Activated CD8-positive, alpha-beta memory T cell treated with anti-CD3 and anti-CD28 coated beads for 4 hours (primary cell): ENCODE results near the gene HECTD4.

Experiments
- DNase-seq, 2 donors: peaks; one replicate each; pipeline ENCODE4 v3.0.0-alpha.2; 2020; ENCODE audit warnings: low read depth in 2 of 2

The HECTD4 gene

DNA sequence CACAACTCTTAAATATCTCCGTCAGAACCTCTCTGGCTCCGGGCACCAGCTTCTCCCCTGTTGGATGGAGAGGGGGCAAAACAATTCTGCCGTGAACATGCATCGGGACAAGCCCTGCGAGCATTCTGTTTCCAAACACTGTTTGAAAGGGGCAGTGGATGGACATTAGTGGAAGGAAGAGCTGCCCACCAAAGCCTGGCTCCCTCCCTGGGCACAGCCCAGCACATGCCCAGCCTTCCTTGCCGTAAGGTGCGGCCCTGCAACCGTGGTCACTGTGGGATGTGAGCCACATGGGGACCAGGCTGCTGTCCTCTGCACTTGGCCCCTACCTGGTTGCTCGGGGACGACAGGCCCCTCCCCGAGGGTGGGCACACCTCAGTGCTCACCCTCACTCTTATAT lies 202.9 kb downstream of the HECTD4 start:
- no peak for DNase-seq

DNA sequence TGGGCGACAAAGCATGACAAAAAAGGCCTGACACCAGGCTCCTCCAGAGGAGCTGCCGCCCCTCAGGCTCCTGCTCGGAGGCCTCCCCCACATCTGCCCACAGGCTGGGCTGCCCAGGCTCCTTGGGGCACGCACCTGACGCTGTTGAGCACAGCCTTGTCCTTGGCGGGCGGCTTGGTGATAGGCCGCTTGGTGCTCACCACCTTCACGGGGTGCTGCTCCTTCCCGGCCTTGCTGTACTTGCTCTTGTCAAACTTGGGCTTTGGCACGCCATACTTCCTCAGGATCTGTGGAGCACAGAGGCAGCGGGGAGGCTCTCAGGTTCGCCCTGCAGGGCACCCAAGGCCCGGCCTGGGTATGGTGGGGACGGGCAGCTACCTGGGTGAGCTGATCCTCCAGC lies 203.4 kb downstream of the HECTD4 start:
- no peak for DNase-seq

DNA sequence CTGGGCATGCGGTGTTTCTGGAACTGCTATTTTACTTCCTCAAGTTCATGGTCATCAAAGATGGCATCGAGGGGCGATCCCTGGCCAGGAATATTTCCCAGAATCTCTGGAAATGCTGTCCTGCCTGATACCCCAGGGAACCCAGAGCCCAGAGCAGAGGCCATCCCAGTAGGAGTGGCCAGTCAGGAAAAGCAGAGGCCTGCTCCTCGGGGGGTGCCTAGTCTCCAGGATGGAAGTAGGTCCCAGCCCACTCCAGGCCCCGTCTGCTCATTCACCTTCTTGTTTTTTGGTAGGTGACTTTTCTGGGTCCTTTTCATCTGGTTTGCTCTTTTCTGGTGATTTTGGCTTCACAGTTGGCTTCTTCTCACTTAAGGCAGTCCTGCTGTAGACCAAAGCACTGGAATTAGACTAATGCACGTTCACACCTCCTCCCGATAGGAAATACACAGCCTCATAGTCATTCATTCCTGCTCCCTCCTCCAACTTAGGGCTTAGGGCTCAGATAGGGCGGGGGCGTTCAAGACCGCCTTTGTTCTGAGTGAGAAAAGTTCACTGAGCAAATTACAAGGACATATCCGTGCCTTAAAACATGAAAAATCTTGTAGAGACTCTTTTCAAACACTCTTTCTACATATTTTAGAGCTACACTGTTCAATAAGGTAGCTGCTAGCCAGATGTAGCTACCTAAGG lies 205.8 kb downstream of the HECTD4 start:
- DNase-seq = no peak

DNA sequence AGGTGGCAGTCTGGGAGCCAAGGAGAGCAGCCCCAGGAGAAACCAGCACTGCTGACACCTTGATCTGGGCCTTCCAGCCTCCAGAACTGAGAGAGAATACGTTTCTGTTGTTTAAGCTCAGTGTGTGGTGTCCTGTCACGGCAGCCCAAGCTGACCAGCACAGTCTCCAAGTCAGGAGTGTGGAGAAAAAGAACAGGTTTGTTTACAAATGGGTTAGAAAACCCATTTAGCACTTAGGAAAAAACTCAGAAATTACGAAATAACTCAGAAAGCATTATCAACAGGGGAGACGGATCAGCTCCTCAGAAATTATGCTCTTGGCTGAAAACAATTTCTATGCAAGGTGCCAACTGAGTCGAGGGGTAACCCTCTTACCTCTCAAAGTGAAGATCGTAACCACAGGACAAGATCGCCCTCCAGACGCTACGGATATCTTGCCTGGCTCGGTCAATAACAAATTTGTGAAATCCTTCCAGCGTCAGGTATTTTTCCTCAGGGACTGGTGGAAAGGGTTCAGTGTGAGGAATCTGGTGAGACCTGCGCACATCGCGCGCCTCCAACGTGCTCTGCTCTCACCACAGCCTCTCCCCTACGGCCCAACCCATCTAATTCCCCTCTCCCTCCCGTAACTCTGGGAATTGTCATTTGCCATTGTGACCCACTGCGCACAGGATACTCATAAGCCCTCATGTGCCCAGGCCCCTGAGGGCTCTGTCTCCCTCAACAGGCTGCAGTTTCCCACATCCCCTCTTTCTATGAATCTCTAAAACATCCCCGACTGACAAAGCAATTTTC lies 206.7 kb downstream of the HECTD4 start:
- DNase-seq = no peak

DNA sequence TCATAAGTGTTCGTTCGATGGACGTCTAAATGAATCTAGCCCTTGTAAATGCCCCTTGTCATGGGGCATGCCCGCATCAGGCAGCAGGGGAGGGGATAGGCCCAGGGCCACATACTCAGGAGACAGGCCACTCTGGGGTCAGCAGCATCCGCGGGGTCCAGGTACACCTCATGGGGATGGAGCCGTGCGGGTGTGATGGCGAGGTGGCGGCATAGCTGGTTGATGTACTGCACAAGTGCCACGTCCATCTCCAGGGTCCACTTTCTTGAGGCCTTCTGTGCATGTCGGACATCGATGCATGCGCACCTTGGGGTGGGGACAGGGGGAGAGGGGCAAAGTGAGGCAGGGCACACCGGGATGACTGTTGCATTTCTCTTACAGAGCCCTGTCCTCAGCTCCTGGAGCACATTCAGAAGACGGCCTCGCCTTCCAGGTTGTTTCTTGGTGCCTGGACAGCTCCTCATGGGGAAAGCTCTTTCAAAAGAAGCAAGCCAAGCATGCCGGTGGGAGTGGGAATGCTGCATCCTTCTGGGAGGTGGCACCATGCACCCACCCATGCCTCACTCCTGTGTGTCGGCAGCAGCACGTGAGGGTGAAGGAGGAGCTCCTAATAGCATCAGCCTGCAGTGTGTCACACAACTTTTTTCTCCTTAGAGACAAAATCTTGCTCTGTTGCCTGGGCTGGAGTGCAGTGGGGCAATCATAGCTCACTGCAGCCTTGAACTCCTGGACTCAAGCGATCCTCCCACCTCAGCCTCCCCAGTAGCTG lies 209.5 kb downstream of the HECTD4 start:
- DNase-seq = no peak

DNA sequence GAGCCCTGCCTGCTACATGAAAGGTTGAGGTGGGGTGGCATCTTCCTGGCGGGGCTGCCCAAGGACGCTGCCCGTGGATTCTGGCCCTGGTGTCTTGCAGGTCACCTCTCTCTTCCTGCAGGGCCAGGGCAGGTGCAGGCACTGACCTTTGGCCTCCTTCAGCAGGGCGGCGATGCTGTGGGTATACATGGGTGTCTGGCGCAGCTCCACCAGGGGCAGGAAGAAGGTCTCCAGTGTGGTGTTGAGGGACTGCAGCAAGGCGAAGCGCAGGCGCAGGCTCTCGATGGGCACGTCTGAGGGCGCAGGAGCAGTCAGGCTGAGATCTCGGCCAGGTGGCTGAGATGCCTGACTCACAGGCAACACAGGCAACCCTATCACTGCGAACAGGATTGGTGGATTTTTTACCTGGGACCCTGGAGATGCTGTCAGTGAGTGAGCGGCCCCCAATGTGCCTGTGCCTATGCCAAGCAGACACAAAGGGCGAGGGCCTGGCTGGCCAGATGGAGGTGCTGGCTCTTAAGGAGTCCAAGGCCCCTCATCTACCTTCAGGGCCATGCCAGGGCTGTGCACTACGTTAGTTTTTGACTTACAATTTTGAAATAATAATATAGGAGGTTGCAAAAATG lies 211.1 kb downstream of the HECTD4 start:
- DNase-seq = no peak

DNA sequence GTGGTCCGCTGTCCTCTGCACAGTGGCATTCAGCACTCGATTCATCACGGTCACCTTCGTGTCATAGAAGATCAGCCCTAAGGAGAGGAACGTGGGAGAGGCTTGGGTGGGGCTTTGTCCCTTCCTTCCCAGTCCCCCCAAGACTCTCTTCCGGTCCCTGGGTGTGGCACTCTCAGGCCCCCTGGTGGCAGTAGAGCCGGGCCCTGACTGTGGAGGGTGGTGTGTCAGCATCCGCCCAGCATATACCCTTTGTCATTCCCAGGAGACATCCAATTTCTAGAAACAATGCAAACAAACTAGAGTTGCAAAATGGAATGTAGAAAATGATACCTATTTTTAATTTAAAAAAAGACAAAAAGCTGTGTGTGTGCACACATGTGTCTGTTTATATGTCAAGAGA lies 211.9 kb downstream of the HECTD4 start:
- DNase-seq = no peak

DNA sequence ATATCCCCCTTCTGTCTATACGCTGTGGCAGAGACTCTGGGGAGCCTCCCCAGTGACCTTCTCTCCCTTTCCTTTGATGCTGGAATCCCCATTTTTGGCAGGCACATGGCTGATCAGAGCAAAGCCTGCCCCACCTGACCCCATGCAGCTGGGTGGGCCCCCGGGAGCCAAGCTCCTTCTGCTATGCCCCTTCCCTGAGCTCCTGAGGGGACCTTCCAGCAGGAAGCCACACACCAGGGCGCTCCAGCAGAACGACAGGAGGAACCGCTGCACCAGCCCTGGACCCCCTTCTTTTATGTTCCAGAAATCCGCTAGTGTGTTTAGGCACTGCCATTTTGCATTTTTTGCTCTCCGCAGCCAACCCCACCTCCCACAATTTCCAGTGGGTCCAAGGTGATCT lies 212.3 kb downstream of the HECTD4 start:
- DNase-seq = no peak

DNA sequence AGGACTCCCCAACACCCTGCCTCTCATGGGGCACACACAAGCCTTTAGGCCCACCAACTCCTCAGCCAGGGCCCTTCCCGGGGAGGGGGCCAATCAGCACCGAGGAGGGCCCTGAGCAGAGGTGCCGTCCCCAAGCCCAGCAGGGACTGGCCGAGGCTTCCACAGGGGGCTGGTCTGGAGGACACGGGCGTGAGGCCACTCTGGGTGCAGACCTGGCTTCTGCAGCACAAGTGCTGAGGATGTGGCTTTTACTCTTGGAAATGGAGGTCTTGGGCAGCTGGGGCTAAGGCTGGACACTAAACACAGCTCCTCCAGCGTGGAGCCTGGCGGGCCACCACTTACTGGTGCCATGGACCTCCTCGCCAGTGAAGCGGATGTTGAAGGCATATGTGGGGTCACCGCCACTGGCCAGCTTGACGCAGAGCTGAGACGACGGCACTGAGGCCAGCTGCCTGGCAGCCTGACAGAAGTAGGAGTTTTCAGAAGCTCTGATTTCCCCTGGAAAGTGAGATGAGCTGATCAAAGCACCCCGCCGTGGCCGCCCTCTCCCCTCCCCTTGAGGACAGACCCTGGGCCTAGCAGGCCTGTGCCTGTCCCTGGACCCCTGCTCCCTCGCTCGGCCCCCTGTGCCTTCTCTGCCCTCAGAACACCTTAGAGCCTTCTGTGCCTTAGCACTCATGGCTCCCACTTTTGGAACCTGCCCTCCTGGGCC lies 212.9 kb downstream of the HECTD4 start:
- no peak for DNase-seq

DNA sequence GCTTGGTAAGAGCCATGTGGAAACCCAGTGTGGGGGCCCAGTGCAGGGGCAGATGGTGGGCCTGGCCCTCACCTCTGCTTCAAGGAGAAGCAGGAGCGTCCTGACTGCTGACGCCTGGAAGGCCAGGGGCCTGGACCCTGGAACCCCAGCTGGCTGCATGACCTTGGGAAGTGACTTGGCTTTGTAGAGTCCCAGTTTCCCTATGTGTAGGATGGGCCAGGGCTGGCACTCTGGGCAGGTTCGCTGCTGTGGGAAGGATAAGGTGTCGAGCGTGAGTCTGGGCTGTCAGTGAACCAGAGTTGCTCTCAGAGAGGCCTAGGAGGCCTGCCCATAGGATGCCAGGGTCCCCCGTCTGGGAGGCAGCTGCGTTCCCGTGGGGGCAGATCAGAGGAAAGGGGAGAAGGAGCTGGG lies 213.7 kb downstream of the HECTD4 start:
- DNase-seq = no peak

DNA sequence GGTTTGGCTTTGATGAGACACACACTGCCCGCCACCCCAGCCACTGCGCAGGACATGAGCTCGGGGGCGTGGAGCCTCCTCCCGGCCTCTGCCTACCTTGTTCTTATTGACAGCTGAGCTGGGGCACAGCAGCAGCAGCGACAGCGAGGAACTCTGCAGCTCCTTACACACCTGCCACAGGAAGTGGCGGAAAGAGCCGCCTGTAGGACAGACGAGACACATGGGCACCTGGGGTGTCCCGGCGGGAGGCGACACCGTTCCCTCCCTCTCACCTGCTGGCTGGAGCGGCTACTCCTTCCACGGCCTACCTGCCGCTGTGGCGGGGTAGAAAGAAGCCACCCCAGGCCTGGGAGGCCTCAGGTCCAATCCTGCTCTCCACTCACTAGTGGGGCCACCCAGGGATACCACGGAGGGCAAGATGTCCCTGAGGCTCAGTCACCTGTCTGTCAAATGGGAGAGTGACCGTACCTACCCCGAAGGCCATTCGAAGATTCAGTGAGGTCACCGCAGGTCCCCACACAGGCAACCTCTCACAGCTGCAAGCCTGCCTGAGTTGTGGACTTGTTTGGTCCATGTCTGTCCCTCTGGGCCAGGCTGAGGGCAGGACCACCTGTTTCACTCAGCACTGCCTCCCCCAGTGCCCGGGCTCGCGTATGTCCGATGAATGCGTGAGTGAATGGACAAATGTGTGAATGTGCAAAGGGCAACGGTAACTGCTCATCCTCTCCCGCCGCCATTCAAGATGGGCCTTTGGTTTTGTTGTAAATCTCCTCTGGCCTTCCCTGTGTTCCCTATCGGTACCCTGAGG lies 214.3 kb downstream of the HECTD4 start:
- DNase-seq = no peak

DNA sequence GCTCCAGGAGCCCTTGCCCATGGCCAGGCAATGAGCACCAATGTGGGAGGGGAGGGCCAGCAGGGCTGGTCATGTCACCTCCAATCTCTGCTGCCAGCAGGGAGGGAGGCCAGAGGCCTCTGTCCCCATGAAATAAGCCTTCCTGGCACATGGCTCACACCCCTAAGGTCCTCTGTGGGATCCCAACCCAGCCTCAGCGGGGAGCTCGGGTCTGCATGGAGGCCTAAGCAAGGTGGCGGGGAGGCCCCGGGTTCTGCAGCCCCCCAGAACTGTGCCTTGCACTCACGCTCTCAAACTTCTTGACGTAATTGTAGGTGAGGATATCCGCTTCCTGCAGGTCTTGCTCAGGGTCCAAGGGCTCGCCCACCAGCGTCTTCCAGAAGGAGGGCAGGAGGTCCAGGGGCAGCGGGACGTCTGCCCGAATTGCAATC lies 215.2 kb downstream of the HECTD4 start:
- no peak for DNase-seq

DNA sequence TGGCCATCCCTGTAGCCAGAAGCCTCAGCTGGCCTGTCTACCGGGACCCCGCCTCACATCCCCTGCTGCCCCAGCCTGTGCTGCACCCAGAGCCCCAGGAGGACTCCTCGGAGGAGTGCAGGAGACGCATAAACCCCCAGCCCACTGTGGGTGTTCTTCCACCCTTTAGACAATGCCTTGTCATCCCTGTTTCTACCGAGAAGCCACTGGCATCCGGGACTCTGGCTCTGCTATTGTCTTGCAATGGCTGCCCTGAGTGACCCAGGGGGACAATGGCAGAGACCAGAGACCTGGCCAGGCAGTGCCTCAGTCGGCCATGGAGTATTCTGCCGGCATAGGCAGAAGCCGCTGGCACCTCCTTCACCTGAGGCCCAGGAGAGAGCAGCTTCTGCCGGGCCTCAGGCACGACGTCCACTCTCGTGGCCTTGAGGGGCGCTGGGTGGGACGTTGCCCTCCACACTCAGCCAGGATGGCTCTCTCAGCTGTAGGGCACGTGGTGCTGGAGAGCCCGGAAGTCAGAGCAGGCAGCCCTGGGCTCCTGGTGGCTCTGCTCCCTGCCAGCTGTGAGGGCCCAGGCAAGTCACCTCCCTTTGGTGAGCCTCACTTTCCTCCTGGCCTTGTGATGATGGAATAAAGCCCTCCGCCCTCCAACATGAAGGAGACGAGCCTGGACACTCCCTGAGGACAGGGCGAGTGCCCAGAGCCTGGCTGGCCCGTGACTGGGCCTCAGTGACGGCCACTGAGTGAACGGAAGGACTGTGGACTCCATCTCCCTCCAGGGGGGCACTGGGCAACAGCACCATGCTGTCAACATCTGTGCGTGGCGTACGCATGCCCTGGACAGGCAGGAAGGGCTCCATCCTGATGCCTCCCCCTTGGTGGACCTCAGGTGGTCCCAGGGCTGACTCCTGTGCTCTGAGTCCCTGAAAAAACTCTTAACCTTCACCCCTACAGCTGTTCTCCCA lies 215.9 kb downstream of the HECTD4 start:
- no peak for DNase-seq

DNA sequence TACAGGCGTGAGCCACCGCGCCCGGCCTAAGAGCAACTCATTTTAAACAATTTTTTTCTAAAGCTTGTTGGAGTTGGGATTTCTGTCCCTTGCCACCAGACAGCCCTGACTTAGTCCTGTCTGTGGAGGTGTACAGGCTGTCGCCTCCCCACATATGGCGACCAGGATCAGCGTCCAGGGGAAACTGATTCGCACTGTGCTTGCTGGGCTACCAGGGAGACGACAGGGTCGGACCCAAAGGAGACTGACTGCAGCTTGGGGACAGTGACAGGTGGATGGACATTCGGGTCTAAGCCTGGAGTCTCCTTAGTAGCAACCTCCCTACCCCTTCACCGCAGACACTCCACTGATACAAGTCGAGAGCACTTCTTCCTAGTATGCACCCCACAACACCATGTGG lies 216.6 kb downstream of the HECTD4 start:
- no peak for DNase-seq

DNA sequence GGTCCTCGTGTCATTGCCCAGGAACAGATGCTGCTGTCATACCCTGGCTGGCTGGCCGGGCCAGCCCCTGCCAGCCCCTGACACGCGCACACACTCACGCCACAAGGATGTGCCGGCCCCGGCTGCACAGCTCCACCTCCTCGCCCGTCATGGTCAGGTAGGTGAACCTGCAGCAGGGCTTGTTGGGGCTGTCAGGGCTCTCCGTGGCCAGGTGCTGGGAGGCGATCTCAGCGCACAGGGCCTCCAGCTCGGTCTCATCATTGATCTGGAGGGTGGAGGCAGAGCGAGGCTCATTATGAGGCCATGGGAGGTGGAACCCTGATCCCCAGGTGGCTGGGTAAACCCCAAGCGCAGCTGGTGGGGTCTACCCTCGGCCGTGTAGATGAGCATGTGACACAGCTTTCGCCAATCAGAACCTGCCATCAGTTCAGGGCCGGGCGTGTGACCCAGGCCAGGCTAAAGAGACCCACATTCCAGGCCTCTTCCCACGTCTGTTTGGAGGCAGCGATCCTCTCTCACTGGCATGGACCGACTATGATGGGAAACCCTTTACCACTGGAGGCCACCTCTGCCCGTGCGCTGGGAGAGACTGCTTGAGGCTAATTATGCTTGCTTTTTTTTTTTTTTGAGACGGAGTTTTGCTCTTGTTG lies 218.1 kb downstream of the HECTD4 start:
- DNase-seq = no peak

DNA sequence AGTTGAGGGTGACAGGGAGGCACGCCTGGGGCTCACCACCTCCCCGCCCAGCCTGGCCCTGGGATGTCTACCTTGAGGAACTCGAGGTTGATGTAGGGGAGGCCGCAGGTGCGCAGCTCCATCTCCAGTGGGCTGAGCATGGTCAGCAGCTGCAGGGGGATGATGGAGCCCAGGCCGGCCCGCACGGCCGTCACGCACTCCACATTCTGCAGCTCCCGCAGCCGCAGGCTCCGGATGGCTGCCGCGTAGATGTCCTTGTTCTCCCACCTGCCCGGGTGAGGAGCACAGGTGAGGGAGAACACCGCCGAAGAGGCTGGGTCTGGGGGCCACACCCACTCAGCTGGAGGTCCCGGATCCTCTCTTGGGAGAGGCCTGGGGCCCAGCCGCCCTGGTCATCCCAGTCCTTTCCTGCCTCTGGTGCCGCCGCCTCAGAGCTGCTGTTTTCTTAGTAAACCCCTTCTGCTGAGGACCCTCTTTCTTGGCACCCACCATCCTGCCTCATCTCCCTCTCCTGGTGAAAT lies 218.7 kb downstream of the HECTD4 start:
- DNase-seq = no peak

DNA sequence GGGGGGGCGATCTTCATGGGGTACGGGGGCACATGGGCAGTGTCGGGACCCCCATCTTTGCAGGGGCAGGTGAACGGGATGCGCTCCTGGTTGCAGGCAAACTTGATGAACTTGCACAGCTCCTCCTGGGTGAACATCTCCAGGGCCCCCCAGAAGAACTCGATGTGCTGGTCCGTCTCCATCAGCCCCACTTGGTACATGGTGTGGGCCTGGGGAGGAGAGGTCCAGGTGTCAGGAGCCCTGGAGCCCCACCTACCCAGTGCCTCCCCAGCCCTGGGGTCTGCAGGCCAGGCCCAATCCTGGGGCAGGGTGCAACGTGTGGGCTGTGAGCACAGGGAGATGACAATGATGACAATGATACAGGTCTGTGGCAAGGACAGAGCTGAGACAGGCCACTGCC lies 219.2 kb downstream of the HECTD4 start:
- no peak for DNase-seq

DNA sequence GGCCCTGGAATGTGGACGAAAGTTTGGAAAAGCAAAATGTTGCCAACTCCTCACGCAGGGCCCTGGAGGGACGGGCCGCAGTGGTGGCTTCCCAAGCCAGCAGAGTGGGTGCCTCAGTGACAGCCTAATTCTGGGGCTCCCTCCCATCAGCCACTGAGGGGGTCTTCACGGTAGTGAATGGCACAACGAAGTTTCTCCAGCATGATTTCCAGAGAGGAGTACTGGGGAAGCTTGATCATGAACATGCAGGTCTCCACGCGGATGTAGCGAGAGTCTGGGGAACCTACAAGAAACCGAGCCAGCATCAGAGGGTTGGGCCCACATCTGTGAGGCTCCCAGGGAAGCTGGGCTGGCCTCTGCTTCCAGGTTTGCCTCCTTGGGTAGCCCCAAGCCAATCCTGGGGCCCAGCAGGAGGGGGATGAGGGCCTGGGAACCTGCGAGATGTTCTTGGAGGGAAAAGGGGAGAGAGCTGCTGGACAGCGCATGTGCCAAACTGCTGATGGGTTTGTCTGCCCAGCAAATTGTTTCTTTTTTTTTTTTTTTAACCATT lies 219.9 kb downstream of the HECTD4 start:
- no peak for DNase-seq
